Measurements from ENCODE around the gene IRF2BP2.
A peak's percentile ranks its signal among the peaks of the same experiment; 100 is the strongest.

DNA sequence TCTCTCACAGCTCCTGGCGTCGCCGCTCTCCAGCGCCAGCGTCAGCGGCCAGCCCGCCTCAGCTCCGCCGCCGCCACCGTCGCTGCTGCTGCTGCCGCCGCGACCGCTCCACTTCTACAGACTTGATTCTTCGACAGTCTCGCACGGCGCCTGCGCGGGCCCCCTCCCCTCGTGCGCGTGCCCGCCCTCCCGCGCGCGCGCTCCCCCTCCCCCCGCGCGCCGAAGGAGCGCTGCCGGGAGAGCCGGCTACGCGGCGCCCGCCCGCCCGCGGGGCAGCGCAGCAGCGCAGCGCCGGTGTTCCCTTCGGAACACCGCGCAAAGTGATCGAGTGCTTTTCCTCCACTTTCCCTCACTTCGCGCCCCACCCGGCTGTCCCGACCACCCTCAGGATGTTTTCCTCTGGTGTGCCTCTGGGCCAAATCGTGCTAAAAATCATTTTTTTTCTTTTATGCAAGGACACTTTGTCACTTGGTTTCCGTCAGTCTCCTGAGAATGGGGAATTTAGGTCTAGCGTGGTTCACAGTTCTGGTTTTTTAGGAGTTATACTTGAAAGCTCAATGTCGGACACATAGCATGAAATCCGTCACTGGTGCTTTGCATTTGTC, at the start of gene IRF2BP2:
- TF ChIP-seq, protein P1, sequence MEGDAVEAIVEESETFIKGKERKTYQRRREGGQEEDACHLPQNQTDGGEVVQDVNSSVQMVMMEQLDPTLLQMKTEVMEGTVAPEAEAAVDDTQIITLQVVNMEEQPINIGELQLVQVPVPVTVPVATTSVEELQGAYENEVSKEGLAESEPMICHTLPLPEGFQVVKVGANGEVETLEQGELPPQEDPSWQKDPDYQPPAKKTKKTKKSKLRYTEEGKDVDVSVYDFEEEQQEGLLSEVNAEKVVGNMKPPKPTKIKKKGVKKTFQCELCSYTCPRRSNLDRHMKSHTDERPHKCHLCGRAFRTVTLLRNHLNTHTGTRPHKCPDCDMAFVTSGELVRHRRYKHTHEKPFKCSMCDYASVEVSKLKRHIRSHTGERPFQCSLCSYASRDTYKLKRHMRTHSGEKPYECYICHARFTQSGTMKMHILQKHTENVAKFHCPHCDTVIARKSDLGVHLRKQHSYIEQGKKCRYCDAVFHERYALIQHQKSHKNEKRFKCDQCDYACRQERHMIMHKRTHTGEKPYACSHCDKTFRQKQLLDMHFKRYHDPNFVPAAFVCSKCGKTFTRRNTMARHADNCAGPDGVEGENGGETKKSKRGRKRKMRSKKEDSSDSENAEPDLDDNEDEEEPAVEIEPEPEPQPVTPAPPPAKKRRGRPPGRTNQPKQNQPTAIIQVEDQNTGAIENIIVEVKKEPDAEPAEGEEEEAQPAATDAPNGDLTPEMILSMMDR (IDR thresholded peaks at IDR 0.05) = peak in 1 of 5 experiments; percentile 6
- peak; percentile 83 to 88 for TF ChIP-seq POLR2A (IDR thresholded peaks at IDR 0.05)

All from tibial nerve (tissue), 3 donors.